H9 (cell line): Measurements from ENCODE around the gene S100Z. TPM values are rescaled to one million over a fixed set of nuclear protein-coding genes. Genes with fewer than 3 reads are reported as not detected.
"Not testable (repeated sequence)": the region's sequence is repeated elsewhere in the genome, so short reads cannot be mapped to it uniquely, and the experiment has no call there.

Experiments
- DNase-seq: peaks from one replicate; pipeline ENCODE4 v3.0.0-alpha.2; 2017
- H2AFZ ChIP-seq: one replicate; pipeline ENCODE4 v1.6.1; 2013; ENCODE audit warnings: mild to moderate bottlenecking, low read length, control low read depth, moderate library complexity
- H2AK5ac ChIP-seq: 2 replicates; pipeline ENCODE4 v1.6.1; 2013; ENCODE audit warnings: low read length, control low read depth, mixed read lengths; ENCODE audit not compliant: insufficient read length
- H2BK120ac ChIP-seq: one replicate; pipeline ENCODE4 v1.6.1; 2013; ENCODE audit warnings: low read depth, mild to moderate bottlenecking, low read length, control low read depth, inconsistent platforms; ENCODE audit not compliant: poor library complexity, severe bottlenecking
- H2BK12ac ChIP-seq: 2 replicates; pipeline ENCODE4 v1.6.1; 2013; ENCODE audit warnings: low read length, control low read depth, mixed read lengths, low read depth; ENCODE audit not compliant: insufficient read length
- H2BK15ac ChIP-seq: 2 replicates; pipeline ENCODE4 v1.6.1; 2013; ENCODE audit warnings: low read depth, low read length, control low read depth
- H2BK20ac ChIP-seq: one replicate; pipeline ENCODE4 v1.6.1; 2013; ENCODE audit warnings: low read depth, mild to moderate bottlenecking, low read length, control low read depth, inconsistent platforms; ENCODE audit not compliant: poor library complexity, severe bottlenecking
- H2BK5ac ChIP-seq: 2 replicates; pipeline ENCODE4 v1.6.1; 2013; ENCODE audit warnings: low read length, control low read depth, mixed read lengths; ENCODE audit not compliant: insufficient read length
- H3K14ac ChIP-seq: 2 replicates; pipeline ENCODE4 v1.6.1; 2013; ENCODE audit warnings: low read length, control low read depth; ENCODE audit not compliant: insufficient read depth
- H3K18ac ChIP-seq: 2 replicates; pipeline ENCODE4 v1.6.1; 2013; ENCODE audit warnings: low read depth, mild to moderate bottlenecking, mixed read lengths, low read length, control low read depth; ENCODE audit not compliant: insufficient read length
- H3K23ac ChIP-seq: 2 replicates; pipeline ENCODE4 v1.6.1; 2013; ENCODE audit warnings: low read length, control low read depth, mixed read lengths, low read depth; ENCODE audit not compliant: insufficient read length
- H3K23me2 ChIP-seq: 2 replicates; pipeline ENCODE4 v1.6.1; 2013; ENCODE audit warnings: low read depth, mild to moderate bottlenecking, mixed read lengths, low read length, control low read depth; ENCODE audit not compliant: insufficient read length, poor library complexity, severe bottlenecking
- H3K27ac ChIP-seq: 2 replicates; pipeline ENCODE4 v1.5.1; 2013; ENCODE audit warnings: low read length, control low read depth, mixed read lengths, low read depth; ENCODE audit not compliant: insufficient read length
- H3K27me3 ChIP-seq: 2 replicates; pipeline ENCODE4 v1.6.1; 2013; ENCODE audit warnings: low read length, control low read depth, inconsistent platforms; ENCODE audit not compliant: insufficient read depth
- H3K4ac ChIP-seq: 2 replicates; pipeline ENCODE4 v1.6.1; 2013; ENCODE audit warnings: low read depth, mild to moderate bottlenecking, control low read depth, inconsistent platforms, low read length, moderate library complexity
- H3K4me1 ChIP-seq: 2 replicates; pipeline ENCODE4 v1.6.1; 2013; ENCODE audit warnings: low read length, control low read depth, inconsistent platforms; ENCODE audit not compliant: insufficient read depth
- H3K4me2 ChIP-seq: 2 replicates; pipeline ENCODE4 v1.6.1; 2013; ENCODE audit warnings: low read length, control low read depth, mixed read lengths; ENCODE audit not compliant: insufficient read length, insufficient read depth
- H3K56ac ChIP-seq: 2 replicates; pipeline ENCODE4 v1.6.1; 2013; ENCODE audit warnings: low read depth, mild to moderate bottlenecking, mixed read lengths, low read length, control low read depth; ENCODE audit not compliant: insufficient read length
- H3K79me1 ChIP-seq: 2 replicates; pipeline ENCODE4 v1.6.1; 2013; ENCODE audit warnings: low read depth, mild to moderate bottlenecking, moderate library complexity, low read length, control low read depth, inconsistent platforms; ENCODE audit not compliant: insufficient read depth, poor library complexity, severe bottlenecking
- H3K79me2 ChIP-seq: 2 replicates; pipeline ENCODE4 v1.6.1; 2013; ENCODE audit warnings: low read length, control low read depth, inconsistent platforms; ENCODE audit not compliant: insufficient read depth
- H3K9ac ChIP-seq: 2 replicates; pipeline ENCODE4 v1.6.1; 2013; ENCODE audit warnings: low read length, control low read depth, mixed read lengths; ENCODE audit not compliant: insufficient read length; ENCODE audit errors: extremely low read depth
- H3K9me3 ChIP-seq: one replicate; pipeline ENCODE4 v1.6.1; 2013; ENCODE audit warnings: low read depth, low read length, inconsistent platforms; ENCODE audit not compliant: control insufficient read depth
- H3T11ph ChIP-seq: one replicate; pipeline ENCODE4 v1.6.1; 2013; ENCODE audit warnings: mild to moderate bottlenecking, low read length, control low read depth, inconsistent platforms
- H4K20me1 ChIP-seq: one replicate; pipeline ENCODE4 v1.6.1; 2013; ENCODE audit not compliant: control insufficient read depth, insufficient read length, insufficient read depth
- H4K5ac ChIP-seq: 2 replicates; pipeline ENCODE4 v1.6.1; 2013; ENCODE audit warnings: low read depth, mild to moderate bottlenecking, mixed read lengths, low read length, control low read depth; ENCODE audit not compliant: insufficient read length
- H4K8ac ChIP-seq: replicated peaks from 2 replicates; pipeline ENCODE4 v1.6.1; 2013; ENCODE audit warnings: low read length, control low read depth, mixed read lengths, low read depth; ENCODE audit not compliant: insufficient read length
- H4K91ac ChIP-seq: 2 replicates; pipeline ENCODE4 v1.6.1; 2013; ENCODE audit warnings: low read depth, mild to moderate bottlenecking, moderate library complexity, mixed read lengths, low read length, control low read depth; ENCODE audit not compliant: insufficient read length
- H3K27ac Mint-ChIP-seq, 3 experiments: 2 replicates in 2 of 3; 3 replicates in 1 of 3; pipeline ENCODE4 v1.8.0; 2020 to 2021; ENCODE audit warnings: mixed read lengths in 3 of 3, mild to moderate bottlenecking in 1 of 3, moderate library complexity in 1 of 3
- H3K27me3 Mint-ChIP-seq: 2 replicates; pipeline ENCODE4 v1.8.0; 2021; ENCODE audit warnings: low read depth, mild to moderate bottlenecking, moderate library complexity, mixed read lengths
- H3K36me3 Mint-ChIP-seq, 3 experiments: 2 replicates in 2 of 3; 3 replicates in 1 of 3; pipeline ENCODE4 v1.8.0; 2020 to 2021; ENCODE audit warnings: low read depth in 3 of 3, mixed read lengths in 3 of 3; ENCODE audit not compliant: insufficient read depth in 1 of 3
- H3K4me1 Mint-ChIP-seq, 2 experiments: 2 replicates each; pipeline ENCODE4 v1.8.0; 2020; ENCODE audit warnings: mixed read lengths in 2 of 2
- H3K4me3 Mint-ChIP-seq, 2 experiments: 2 replicates in 1 of 2; 3 replicates in 1 of 2; pipeline ENCODE4 v1.8.0; 2020 to 2021; ENCODE audit warnings: mild to moderate bottlenecking in 2 of 2, mixed read lengths in 2 of 2, moderate library complexity in 1 of 2
- H3K9me3 Mint-ChIP-seq, 2 experiments: 2 replicates in 1 of 2; 3 replicates in 1 of 2; pipeline ENCODE4 v1.8.0; 2020; ENCODE audit warnings: mild to moderate bottlenecking in 2 of 2, mixed read lengths in 2 of 2, moderate library complexity in 1 of 2
- CTCF ChIP-seq: fragments of 200-600 bp; sonication (generic); conservative IDR thresholded peaks from 3 replicates; pipeline ENCODE4 v1.8.0; 2021; ENCODE audit warnings: antibody characterized with exemption, mild to moderate bottlenecking
- WGBS: extraction: QIAGEN DNeasy Blood & Tissue Kit; methylation state at CpG from one replicate; pipeline ENCODE4 v1.1.7; 2013; ENCODE audit warnings: missing lambda C conversion rate, low lambda C conversion rate, mixed read lengths; ENCODE audit not compliant: insufficient read length; ENCODE audit errors: extremely low coverage; 5-methylcytosine and 5-hydroxymethylcytosine counted together
- total RNA-seq: library from RNA; stranded (reverse); gene quantifications from 2 replicates; pipeline ENCODE4 v1.2.1, GENCODE V29; 2021

The S100Z gene
- total RNA-seq, 1 experiment from 2014 or later: not detected

GRCh38 chr5:76908166-76908565 lies 58.4 kb downstream of the S100Z start:
- Mint-ChIP-seq H3K4me1 (peaks cover 7 to 9% of the 10 kb centered on the region in 2 experiments; a peak in 2 of 4 replicates), H3K27me3 (no peaks in the 10 kb centered on the region; the same call in none of the 2 replicates), H3K36me3 (no peaks in the 10 kb centered on the region), H3K4me3 (no peak overlapping the region), H3K27ac (0 out of 7 replicates have a peak overlapping the region, but pooled peaks of 1 of the 3 experiments have one; percentile 61), H3K9me3 (no peaks in the 10 kb centered on the region)
- no peak overlapping the region for H2AFZ ChIP-seq
- H3K23ac ChIP-seq: no peak overlapping the region
- no peak overlapping the region for H4K8ac ChIP-seq
- no peak overlapping the region for H3K18ac ChIP-seq
- H4K91ac ChIP-seq: no peak overlapping the region
- no peak overlapping the region for H2AK5ac ChIP-seq
- no peak overlapping the region for H3K27ac ChIP-seq
- no peak overlapping the region for H3K4me2 ChIP-seq
- no peak overlapping the region for H3K14ac ChIP-seq
- no peaks in the 10 kb centered on the region for H3K79me1 ChIP-seq
- no peak overlapping the region for H4K5ac ChIP-seq
- H2BK5ac ChIP-seq: no peak overlapping the region
- no peak overlapping the region for H3K4ac ChIP-seq
- H2BK120ac ChIP-seq: no peak overlapping the region
- no peak overlapping the region for H3K56ac ChIP-seq
- no peak overlapping the region for H3T11ph ChIP-seq
- no peaks in the 10 kb centered on the region for H4K20me1 ChIP-seq
- no peak overlapping the region for H3K9ac ChIP-seq
- H3K23me2 ChIP-seq: no peaks in the 10 kb centered on the region
- TF ChIP-seq CTCF: no peak
- no peaks in the 10 kb centered on the region for H3K79me2 ChIP-seq
- no peak overlapping the region for H2BK20ac ChIP-seq
- no CpG with 5 or more reads among the region's 7 CpGs for WGBS
- H3K27me3 ChIP-seq: no peaks in the 10 kb centered on the region
- H2BK15ac ChIP-seq: no peak overlapping the region
- H2BK12ac ChIP-seq: no peak overlapping the region
- no peaks in the 10 kb centered on the region for H3K4me1 ChIP-seq
- DNase-seq: no peak
- no peaks in the 10 kb centered on the region for H3K9me3 ChIP-seq

- not testable (repeated sequence) for H3K4me3 Mint-ChIP-seq, H3K27me3 ChIP-seq, H3T11ph ChIP-seq, H3K23me2 ChIP-seq, H3K56ac ChIP-seq, H3K4me1 ChIP-seq, H2BK12ac ChIP-seq, H3K27ac Mint-ChIP-seq, H4K8ac ChIP-seq, H2BK20ac ChIP-seq, H4K5ac ChIP-seq, H3K18ac ChIP-seq, H2AFZ ChIP-seq, H3K9me3 ChIP-seq, H3K4me2 ChIP-seq, H3K27me3 Mint-ChIP-seq, H3K14ac ChIP-seq, H3K23ac ChIP-seq, DNase-seq, H2BK5ac ChIP-seq, H3K36me3 Mint-ChIP-seq, H3K79me2 ChIP-seq, H3K27ac ChIP-seq, H3K79me1 ChIP-seq, H2BK120ac ChIP-seq, H2AK5ac ChIP-seq, H4K91ac ChIP-seq, H3K4me1 Mint-ChIP-seq, H3K9ac ChIP-seq, H4K20me1 ChIP-seq, H3K4ac ChIP-seq, H2BK15ac ChIP-seq
- peaks cover 4 to 11% of the 10 kb centered on the region in 2 experiments for H3K9me3 Mint-ChIP-seq
- no CpG with 5 or more reads among the region's 9 CpGs for whole genome bisulfite sequencing
Measured at GRCh38 chr5:76910344-76910933, 60.6 kb downstream of the S100Z start.
